IPS DF 19.7 (cell line): Measurements from ENCODE around the gene NCAM1.

Experiments
- DNase-seq: peaks from one replicate; pipeline ENCODE4 v3.0.0-alpha.2; 2013; ENCODE audit warnings: low read depth, low spot score

NCAM1 gene

GRCh38 chr11:113167599-113167998 is 206.4 kb downstream of the NCAM1 start:
- no peak for DNase-seq

- DNase-seq = no peak
Measured at GRCh38 chr11:113168354-113169342, 207.4 kb downstream of the NCAM1 start.

DNA sequence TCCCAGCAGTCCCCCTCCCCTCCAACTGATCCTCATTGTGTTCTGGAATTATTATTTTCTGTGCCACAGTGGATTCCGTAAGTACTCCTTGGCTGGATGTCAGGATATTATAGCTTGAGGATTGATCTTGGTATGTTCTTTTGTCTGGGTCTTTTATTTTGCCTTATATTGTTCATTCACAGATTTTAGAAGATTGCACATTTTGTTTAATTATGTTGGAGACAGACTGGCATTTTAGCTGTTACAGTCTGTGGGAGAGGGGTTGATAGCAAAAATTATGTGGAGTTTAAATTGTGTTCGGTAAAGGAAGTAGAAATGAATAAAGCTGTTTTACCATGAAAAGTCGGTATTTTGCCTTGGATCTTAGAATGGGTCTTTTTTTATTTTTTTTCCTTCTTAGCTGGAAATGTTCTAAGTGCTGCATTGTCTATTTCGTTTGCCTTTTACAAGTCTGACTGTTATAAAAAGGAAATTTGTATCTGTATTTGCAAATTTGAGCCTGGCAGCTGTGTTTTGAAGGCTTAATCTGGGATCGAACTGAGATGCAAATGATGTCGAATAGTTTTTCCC is 211.2 kb downstream of the NCAM1 start:
- DNase-seq = no peak

- DNase-seq = no peak
Measured at GRCh38 chr11:113173126-113173525, 211.9 kb downstream of the NCAM1 start.

GRCh38 chr11:113174882-113175281 is 213.7 kb downstream of the NCAM1 start:
- no peak for DNase-seq

DNA sequence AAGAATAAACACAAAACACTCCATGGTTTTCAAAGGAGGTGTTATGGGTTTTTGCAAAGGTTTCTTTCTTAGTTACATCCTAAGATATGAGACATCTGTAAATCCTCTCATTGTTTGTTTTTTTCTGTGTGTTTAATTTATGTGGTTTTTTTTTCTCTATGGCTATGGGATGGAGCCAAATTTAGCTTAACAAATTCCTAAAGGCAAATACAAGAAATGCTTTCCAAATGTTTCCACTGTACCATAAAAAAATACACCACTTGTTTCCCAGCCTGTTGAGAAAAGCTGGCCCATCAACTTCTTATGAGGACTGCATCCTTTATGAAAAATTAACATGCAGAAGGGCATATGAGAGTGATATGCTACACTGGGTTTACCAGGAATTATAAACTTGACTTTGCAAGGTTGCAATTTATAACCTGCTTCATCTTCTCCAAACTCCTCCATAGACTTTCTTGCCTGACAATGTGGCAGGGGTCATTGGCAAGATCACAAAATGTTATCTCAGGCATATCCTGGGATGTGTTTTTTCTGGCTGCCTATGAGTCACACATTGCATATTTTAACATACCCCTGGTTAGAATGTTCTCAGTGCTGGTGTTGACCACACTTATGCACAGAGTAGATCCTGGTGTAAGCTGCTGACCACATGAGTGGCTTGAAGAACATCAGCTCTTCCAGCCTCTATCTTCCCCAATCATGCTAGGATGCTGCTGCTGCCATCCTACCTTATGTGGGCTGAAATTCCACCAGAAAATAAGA is 215.6 kb downstream of the NCAM1 start:
- DNase-seq = no peak

DNA sequence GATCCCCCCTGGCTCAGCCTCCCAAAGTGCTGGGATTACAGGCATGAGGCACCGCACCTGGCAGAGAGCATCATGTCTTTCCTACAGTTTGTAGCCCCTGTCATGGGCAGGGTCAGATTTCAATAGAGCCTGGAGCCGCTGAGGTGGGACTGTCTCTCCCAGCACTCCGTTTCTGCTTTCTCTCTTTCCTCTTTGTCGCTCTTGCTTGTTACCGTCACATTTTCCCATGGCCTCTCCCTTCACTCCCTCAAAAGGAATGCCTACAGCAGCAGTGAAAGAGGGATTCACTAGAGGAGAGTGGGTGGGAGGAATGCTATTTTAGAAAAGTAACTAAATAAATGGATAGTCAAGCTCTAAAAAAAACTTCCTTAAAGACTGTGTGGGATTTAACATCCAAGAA is 216.5 kb downstream of the NCAM1 start:
- DNase-seq = no peak

DNA sequence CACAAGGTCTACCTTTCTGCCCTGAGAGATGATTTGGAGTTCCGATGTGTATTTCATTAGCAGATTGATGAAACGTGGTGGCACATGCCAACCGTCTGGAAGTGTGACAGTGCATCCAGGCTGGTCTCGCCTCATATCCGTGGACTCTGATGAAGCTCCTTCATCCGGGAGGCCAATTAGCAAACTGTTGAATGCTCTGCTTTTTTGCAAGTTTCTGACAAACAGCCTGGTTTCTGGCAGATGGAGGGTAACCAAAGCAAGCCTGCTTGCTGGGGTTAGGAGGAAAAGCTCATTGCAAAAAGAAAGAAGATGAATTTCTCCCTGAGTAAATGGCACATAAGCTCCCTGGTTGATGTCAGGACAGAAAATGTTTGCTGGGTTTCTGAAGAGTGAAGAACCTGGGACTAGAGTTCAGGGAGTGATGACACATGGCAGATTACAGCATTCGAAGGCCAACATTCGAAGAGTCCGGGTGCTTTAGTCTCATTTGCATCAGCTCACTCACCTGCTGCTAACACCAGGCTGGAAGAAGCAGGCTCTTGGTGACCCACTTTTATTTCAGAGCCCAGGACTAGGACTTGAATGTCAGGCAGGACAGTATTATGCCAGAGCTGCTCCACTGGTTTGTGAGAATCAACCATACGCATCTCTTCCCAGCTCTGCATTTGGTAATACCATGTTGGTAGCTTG is 217.3 kb downstream of the NCAM1 start:
- DNase-seq = no peak

- DNase-seq = no peak
Measured at GRCh38 chr11:113179181-113179704, 218.0 kb downstream of the NCAM1 start.

DNA sequence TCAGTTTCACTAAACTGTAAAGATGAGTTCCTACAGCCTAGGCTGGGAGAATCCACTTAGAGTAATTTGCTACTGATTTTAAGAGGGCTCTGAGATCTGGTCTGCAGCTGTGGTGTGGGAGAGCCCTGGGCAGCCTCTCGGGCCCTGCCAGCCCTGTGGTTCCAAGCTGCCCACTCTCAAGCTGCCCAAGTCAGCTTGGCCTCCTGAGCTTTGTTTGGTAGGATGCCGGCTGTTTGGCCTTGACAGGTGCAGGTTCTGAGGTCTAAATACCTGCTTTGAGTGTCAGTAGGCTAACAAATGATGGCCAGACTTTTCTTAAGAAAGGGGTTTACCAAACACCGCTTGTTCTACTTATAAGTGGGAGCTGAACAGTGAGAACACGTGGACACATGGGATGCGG is 219.9 kb downstream of the NCAM1 start:
- DNase-seq = no peak

DNA sequence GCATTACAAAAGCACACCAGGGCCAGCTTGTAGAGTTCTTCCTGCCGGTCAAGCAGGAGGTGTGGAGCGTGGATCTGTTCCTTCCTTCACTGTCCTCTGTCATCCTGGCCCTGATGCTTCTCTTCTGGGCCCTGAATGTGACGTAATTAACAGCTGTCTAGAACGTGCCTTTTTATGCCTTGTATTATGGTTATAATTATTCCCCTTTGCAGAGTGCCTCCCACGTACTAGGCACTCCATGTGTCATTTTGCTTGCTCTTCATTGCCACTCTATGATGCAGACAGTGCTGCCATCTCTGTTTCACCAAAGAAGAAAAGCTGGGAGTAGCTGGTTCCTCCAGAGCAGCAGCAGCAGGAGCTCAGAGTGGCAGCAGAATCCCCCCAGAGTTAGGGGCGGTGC is 221.1 kb downstream of the NCAM1 start:
- no peak for DNase-seq

GRCh38 chr11:113184498-113184897 is 223.3 kb downstream of the NCAM1 start:
- no peak for DNase-seq

GRCh38 chr11:113188371-113188834 is 227.2 kb downstream of the NCAM1 start:
- DNase-seq = no peak

DNA sequence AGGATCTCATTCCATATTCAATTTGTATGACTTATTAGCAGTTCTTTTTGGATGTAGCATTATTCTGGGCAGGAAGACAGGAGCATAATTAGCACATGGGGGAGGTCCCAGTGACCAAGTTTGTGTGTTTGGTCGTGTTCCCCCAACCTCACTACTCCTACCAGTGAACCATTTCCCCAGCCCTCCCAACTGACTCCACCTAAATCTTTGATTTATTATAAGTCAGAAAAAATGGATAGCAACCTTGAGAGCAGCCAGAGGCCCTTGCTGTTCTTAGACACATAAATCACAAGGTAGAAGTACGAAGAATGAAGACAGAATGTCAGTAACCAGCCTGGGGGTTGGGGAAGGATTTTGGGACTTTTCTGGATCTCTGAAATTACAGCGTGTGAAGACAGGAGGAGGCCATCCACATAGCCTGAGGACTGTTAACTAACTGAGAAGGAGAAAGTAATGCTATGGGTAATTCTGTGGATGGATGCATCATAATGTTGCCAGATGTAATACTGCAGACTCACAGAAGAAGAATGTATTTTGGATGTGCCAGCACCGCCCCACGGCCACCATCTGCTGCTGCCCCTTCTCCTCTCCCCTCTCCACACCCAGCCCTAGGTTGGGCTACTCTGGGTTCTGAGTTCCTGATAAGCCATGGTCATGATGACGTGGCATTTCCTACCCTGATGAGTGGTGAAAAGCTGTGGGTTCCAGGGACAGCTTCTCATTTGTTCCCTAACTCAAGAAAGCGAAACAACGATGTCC is 228.9 kb downstream of the NCAM1 start:
- no peak for DNase-seq

- no peak for DNase-seq
Measured at GRCh38 chr11:113192121-113192925, 231.1 kb downstream of the NCAM1 start.

- DNase-seq = no peak
Measured at GRCh38 chr11:113193016-113193415, 231.8 kb downstream of the NCAM1 start.

GRCh38 chr11:113193946-113194345 is 232.7 kb downstream of the NCAM1 start:
- DNase-seq = no peak

GRCh38 chr11:113195728-113196127 is 234.5 kb downstream of the NCAM1 start:
- DNase-seq = no peak

GRCh38 chr11:113197446-113197845 is 236.2 kb downstream of the NCAM1 start:
- no peak for DNase-seq
